ENCODE data around the gene FAM240A. TPM values are rescaled to one million over a fixed set of nuclear protein-coding genes. Genes with fewer than 3 reads are reported as not detected.

FAM240A gene
- not detected for total RNA-seq

DNA sequence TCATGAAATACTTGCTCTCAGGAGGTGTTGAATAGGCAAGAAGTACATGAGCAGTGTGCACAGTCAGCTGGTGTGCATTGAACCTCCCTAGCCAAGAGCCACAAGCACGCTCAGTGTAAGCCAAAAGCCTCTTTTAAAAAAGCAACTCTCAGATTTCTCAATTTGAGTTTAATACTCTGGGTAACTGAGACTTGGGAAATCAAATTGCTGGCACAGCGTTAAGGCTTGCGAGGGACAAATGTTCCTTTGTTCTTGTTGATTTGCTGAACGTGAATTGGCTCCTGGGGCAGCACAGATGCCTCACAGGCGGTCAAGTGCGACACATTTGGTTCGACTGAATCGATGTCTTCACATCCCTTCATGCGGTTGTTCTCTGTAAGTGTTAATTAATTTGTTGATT, at the start of gene FAM240A:
FAM240A (plus strand) TSS at position 202 of the 400 bp plus-strand sequence; CDS start at position 361, 159 bp downstream.
- DNase-seq (no peak), ATAC-seq (no peak)
- POLR2A ChIA-PET: no interaction called here
- Mint-ChIP-seq H3K36me3 (ENCODE audit: low read depth) (no peaks in the 10 kb centered on the region), H3K9me3 (ENCODE audit: insufficient read depth) (no peaks in the 10 kb centered on the region), H3K27ac (no peak within 1 kb of the TSS), H3K4me3 (no peak within 1 kb of the TSS), H3K4me1 (ENCODE audit: low read depth) (no peaks in the 10 kb centered on the region), H3K27me3 (ENCODE audit: low read depth) (peaks cover 43% of the 10 kb centered on the region)
- CTCF ChIA-PET: interaction anchor here (1.2 kb wide), 1 partner anchor 17 kb away, joined by 5 read pairs; no protein-coding TSS in a partner anchor

DNA sequence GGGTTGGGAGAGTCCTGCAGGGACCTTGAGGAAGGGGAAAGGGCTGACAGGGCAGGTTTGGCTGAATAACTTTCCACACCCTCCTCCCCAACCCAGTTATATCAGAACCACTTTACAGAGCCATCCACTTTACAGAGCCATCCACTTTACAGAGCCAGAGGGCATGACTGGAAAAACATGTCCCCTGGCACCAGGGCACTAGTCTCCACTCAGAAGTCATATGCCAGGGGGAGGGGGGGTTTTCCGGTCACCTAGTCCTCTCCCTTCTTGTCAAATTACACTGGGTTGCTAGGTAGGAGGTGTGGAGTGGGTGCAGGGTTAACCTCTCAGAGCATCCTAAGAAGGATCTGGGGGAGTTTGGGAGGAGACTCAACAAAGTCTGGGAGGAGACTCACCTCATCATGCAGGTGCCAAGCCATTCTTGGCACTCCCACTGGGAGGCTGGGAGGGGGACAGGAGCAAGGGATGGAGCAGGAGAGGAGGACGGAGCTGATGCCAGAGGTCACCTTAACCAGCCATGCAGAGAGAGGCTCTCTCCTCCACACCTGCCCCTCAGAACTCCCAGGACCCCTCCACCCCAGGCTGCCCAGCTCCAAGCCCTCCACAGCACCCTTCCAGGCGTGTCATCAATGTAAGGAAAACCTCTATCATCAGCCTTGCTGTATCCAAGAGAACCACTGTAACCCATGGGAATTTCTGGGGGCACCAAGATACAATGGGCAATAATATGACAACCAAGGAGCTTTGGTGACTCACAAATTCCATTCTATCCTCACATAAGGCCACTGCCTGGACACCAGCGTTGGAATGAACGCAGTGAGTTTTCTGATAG, 47.9 kb upstream of the FAM240A start:
- no peak overlapping the region for H3K4me3 Mint-ChIP-seq
- ChIA-PET CTCF (interaction anchor here (0.8 to 1.8 kb wide), 4 partner anchors 11 to 75 kb away, joined by 3 to 25 read pairs (median 4); no protein-coding TSS in a partner anchor), POLR2A (interaction anchor here (1.1 kb wide), 1 partner anchor 25 kb away, joined by 3 read pairs; no protein-coding TSS in a partner anchor)
- no peak overlapping the region for H3K27ac Mint-ChIP-seq
- ATAC-seq (no peak), DNase-seq (no peak)
- H3K36me3 Mint-ChIP-seq (ENCODE audit: low read depth): no peaks in the 10 kb centered on the region
- H3K4me1 Mint-ChIP-seq (ENCODE audit: low read depth): peaks cover 17% of the 10 kb centered on the region
- peaks cover 51% of the 10 kb centered on the region for H3K27me3 Mint-ChIP-seq (ENCODE audit: low read depth)
- H3K9me3 Mint-ChIP-seq (ENCODE audit: insufficient read depth): peaks cover 3% of the 10 kb centered on the region

DNA sequence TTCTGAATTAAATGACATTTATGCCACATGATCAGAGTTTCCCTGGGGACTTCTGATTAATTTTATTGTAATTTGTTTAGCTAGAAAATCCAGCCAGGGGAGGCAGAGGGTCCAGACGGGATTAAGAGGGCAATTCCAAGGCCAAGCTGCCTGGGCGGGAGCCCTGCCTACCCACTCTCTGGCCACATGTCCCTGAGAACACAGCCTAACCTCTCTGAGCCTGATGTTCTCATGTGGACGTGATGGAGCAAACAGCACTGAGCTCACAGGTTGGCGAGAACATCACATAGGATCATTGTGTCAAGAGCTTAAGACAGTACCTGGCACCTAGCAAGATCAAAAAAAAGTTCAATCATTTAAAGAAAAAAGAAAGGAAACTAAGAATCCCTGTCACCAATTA, 47.2 kb upstream of the FAM240A start:
- ChIA-PET CTCF (interaction anchor here (0.8 to 1.8 kb wide), 4 partner anchors 11 to 76 kb away, joined by 3 to 25 read pairs (median 4); no protein-coding TSS in a partner anchor), POLR2A (interaction anchor here (1.1 kb wide), 1 partner anchor 26 kb away, joined by 3 read pairs; no protein-coding TSS in a partner anchor)
- peaks cover 52% of the 10 kb centered on the region for H3K27me3 Mint-ChIP-seq (ENCODE audit: low read depth)
- ATAC-seq: no peak
- peaks cover 17% of the 10 kb centered on the region for H3K4me1 Mint-ChIP-seq (ENCODE audit: low read depth)
- H3K36me3 Mint-ChIP-seq (ENCODE audit: low read depth): no peaks in the 10 kb centered on the region
- H3K9me3 Mint-ChIP-seq (ENCODE audit: insufficient read depth): peaks cover 3% of the 10 kb centered on the region
- H3K4me3 Mint-ChIP-seq: peak overlapping the region; percentile 2
- H3K27ac Mint-ChIP-seq: no peak overlapping the region
- DNase-seq: no peak

DNA sequence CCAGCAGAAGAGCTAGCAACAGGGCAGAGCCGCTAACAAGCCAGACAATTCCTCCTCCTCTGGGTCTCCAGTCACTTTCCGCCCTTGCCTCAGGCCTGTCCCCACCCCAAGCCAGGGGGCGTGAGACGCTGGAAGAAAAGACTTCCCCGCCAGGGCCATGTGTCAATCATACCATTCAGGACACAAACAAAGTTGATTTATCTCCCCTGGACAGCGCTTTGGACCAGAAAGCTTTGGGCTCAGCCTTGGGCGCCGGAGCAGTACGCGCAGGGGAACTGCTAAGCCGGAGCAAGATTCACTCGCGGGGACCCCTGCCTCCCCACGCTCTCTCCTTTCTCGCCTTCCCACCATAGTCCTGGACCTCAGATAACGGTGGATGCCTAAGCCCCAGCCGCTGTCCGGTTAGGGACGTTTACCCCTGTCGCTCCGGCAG, 46.7 kb upstream of the FAM240A start:
- Mint-ChIP-seq H3K9me3 (ENCODE audit: insufficient read depth) (peaks cover 3% of the 10 kb centered on the region), H3K4me3 (peak overlapping the region; percentile 39)

DNA sequence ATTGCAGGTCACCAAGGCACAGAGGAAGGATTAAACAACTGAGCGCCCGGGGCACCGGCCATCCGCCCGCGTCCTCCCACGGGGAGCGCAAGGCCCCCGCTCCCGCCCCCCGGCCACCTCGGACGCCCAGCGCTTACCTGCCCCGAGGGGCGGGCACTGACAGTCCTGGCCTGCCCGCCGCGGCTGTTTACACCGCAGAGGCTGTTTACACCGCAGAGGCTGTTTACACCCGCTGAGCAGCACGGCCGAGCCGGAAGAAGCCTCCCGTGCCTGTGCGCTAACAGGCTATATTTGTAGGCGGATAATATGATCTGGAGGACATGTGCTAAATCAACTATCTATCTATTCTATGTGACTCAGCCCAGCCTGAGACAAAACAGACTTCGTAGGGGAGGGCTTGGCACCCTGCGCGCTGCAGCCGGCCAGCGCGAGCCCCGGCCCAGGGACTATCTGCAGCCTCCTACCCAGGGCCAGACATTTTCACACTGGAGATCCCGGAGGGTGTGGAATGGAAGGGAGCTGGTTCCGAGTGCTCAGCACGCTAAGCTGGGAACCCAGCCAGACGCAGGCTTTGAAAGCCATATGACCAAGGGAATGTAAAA, 46.2 kb upstream of the FAM240A start, which contains the start of gene LRRC2:
LRRC2 (minus strand) TSS at position 263 of the 602 bp plus-strand sequence. CDS start 14,711 bp downstream, outside the sequence.
- peaks cover 3% of the 10 kb centered on the region for H3K9me3 Mint-ChIP-seq (ENCODE audit: insufficient read depth)
- POLR2A ChIA-PET: no interaction called here
- H3K4me1 Mint-ChIP-seq (ENCODE audit: low read depth): peaks cover 17% of the 10 kb centered on the region
- H3K27me3 Mint-ChIP-seq (ENCODE audit: low read depth): peaks cover 45% of the 10 kb centered on the region
- peak; percentile 57 for DNase-seq
- CTCF ChIA-PET: interaction anchor here (0.8 to 1.8 kb wide), 3 partner anchors 10 to 77 kb away, joined by 3 to 25 read pairs (median 4); no protein-coding TSS in a partner anchor
- peak; percentile 83 for ATAC-seq
- H3K4me3 Mint-ChIP-seq: peak within 1 kb of the TSS; percentile 47
- H3K36me3 Mint-ChIP-seq (ENCODE audit: low read depth): no peaks in the 10 kb centered on the region
- H3K27ac Mint-ChIP-seq: no peak within 1 kb of the TSS

More for the DNA sequence above, 46.7 kb upstream of the FAM240A start:
- peaks cover 17% of the 10 kb centered on the region for H3K4me1 Mint-ChIP-seq (ENCODE audit: low read depth)
- no peak for DNase-seq
- POLR2A ChIA-PET: interaction anchor here (1.1 kb wide), 1 partner anchor 27 kb away, joined by 3 read pairs; no protein-coding TSS in a partner anchor
- H3K36me3 Mint-ChIP-seq (ENCODE audit: low read depth): no peaks in the 10 kb centered on the region
- peaks cover 46% of the 10 kb centered on the region for H3K27me3 Mint-ChIP-seq (ENCODE audit: low read depth)
- ATAC-seq: peak; percentile 45
- H3K27ac Mint-ChIP-seq: no peak overlapping the region
- CTCF ChIA-PET: interaction anchor here (0.8 to 1.8 kb wide), 4 partner anchors 10 to 77 kb away, joined by 3 to 25 read pairs (median 4); no protein-coding TSS in a partner anchor

DNA sequence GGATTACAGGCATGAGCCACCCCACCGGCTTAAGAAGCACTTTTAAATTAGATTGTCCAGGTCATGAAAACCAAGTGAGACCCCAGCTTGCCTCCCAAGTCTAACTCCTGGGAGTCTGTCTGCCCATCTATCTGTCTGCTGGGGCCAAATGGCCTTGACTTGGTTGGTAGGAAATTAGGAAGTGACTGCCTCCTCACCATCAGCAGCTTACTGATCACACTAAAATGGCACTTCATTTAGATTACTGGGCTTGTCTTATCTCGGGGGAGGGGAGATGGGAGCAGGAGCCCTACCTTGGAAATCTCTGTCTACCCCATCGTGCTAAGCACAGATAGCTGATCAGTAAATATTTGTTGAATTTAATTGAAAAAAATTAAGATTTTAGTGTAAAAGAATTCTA, 40.6 kb upstream of the FAM240A start:
- POLR2A ChIA-PET: no interaction called here
- no peaks in the 10 kb centered on the region for H3K9me3 Mint-ChIP-seq (ENCODE audit: insufficient read depth)
- H3K27ac Mint-ChIP-seq: no peak overlapping the region
- ATAC-seq (no peak), DNase-seq (no peak)
- H3K27me3 Mint-ChIP-seq (ENCODE audit: low read depth): peaks cover 29% of the 10 kb centered on the region
- H3K4me3 Mint-ChIP-seq: no peak overlapping the region
- H3K4me1 Mint-ChIP-seq (ENCODE audit: low read depth): no peaks in the 10 kb centered on the region
- no peaks in the 10 kb centered on the region for H3K36me3 Mint-ChIP-seq (ENCODE audit: low read depth)
- CTCF ChIA-PET: interaction anchor here (0.7 to 1.7 kb wide), 3 partner anchors 13 to 493 kb away, joined by 3 to 11 read pairs (median 5); no protein-coding TSS in a partner anchor

DNA sequence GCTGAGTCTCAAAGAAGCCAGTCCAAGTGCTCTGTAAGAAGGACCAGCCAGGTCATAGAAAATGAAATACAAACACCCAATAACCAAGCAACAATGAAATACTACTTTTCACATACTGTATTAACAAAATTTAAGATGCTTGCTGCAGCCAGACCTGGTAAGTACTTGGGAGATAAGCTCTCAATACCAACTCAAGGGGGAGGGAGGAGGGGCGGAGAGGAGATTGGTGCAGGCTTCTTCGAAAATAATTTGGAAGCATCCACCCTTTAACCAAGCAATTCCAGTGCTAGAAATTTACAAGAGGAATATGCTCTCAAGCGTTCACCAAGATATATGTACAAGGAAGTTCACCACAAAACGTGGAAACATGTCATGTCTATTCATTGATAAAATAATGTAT, 38.6 kb upstream of the FAM240A start:
- POLR2A ChIA-PET: no interaction called here
- Mint-ChIP-seq H3K36me3 (ENCODE audit: low read depth) (no peaks in the 10 kb centered on the region), H3K4me3 (no peak overlapping the region)

GRCh38 chr3:46574243-46574646, 38.1 kb upstream of the FAM240A start:
- no peaks in the 10 kb centered on the region for H3K36me3 Mint-ChIP-seq (ENCODE audit: low read depth)

More for the DNA sequence above, 38.6 kb upstream of the FAM240A start:
- H3K27me3 Mint-ChIP-seq (ENCODE audit: low read depth): peaks cover 17% of the 10 kb centered on the region
- ATAC-seq (no peak), DNase-seq (no peak)
- H3K27ac Mint-ChIP-seq: no peak overlapping the region
- H3K9me3 Mint-ChIP-seq (ENCODE audit: insufficient read depth): no peaks in the 10 kb centered on the region
- no peaks in the 10 kb centered on the region for H3K4me1 Mint-ChIP-seq (ENCODE audit: low read depth)
- CTCF ChIA-PET: interaction anchor here (0.9 to 1.8 kb wide), 2 partner anchors 15 to 85 kb away, joined by 4 to 5 read pairs; no protein-coding TSS in a partner anchor

GRCh38 chr3:46574881-46575576, 37.3 kb upstream of the FAM240A start:
- Mint-ChIP-seq H3K4me1 (ENCODE audit: low read depth) (peaks cover 4% of the 10 kb centered on the region), H3K4me3 (no peak overlapping the region), H3K36me3 (ENCODE audit: low read depth) (no peaks in the 10 kb centered on the region), H3K27me3 (ENCODE audit: low read depth) (peaks cover 9% of the 10 kb centered on the region), H3K9me3 (ENCODE audit: insufficient read depth) (no peaks in the 10 kb centered on the region), H3K27ac (no peak overlapping the region)
- DNase-seq (no peak), ATAC-seq (no peak)
- CTCF ChIA-PET: interaction anchor here (1.8 kb wide), 1 partner anchor 16 kb away, joined by 5 read pairs; no protein-coding TSS in a partner anchor
- POLR2A ChIA-PET: no interaction called here

More at GRCh38 chr3:46574243-46574646, 38.1 kb upstream of the FAM240A start:
- POLR2A ChIA-PET: no interaction called here
- H3K4me1 Mint-ChIP-seq (ENCODE audit: low read depth): peaks cover 4% of the 10 kb centered on the region
- ATAC-seq (no peak), DNase-seq (no peak)
- H3K4me3 Mint-ChIP-seq: no peak overlapping the region
- H3K27me3 Mint-ChIP-seq (ENCODE audit: low read depth): peaks cover 15% of the 10 kb centered on the region
- no peaks in the 10 kb centered on the region for H3K9me3 Mint-ChIP-seq (ENCODE audit: insufficient read depth)
- H3K27ac Mint-ChIP-seq: no peak overlapping the region
- CTCF ChIA-PET: interaction anchor here (0.9 to 1.8 kb wide), 2 partner anchors 15 to 86 kb away, joined by 4 to 5 read pairs; no protein-coding TSS in a partner anchor

- DNase-seq (no peak), ATAC-seq (no peak)
- Mint-ChIP-seq H3K36me3 (ENCODE audit: low read depth) (no peaks in the 10 kb centered on the region), H3K27me3 (ENCODE audit: low read depth) (peaks cover 9% of the 10 kb centered on the region), H3K9me3 (ENCODE audit: insufficient read depth) (no peaks in the 10 kb centered on the region), H3K4me1 (ENCODE audit: low read depth) (peaks cover 4% of the 10 kb centered on the region), H3K27ac (no peak overlapping the region), H3K4me3 (no peak overlapping the region)
- CTCF ChIA-PET: interaction anchor here (0.6 to 1.8 kb wide), 3 partner anchors 10 to 19 kb away, joined by 3 to 5 read pairs (median 3); no protein-coding TSS in a partner anchor
- POLR2A ChIA-PET: no interaction called here
Observed at GRCh38 chr3:46575577-46576222, 36.6 kb upstream of the FAM240A start.

All from activated CD8-positive, alpha-beta T cell treated with anti-CD3 and anti-CD28 coated beads, Interleukin-2, amount 10 ng/mL, durations not matched to agents 7 days and 5 days (primary cell).